Breast epithelium (tissue), 4 donors: ENCODE data around the gene DIP2A. TPM values are rescaled to one million over a fixed set of nuclear protein-coding genes. Genes with fewer than 3 reads are reported as not detected.
"Not testable (repeated sequence)": the region's sequence is repeated elsewhere in the genome, so short reads cannot be mapped to it uniquely, and the experiment has no call there.

ENCODE experiments used
- DNase-seq, 2 donors: peaks; one replicate each; pipeline ENCODE4 v3.0.0-alpha.2; 2019; ENCODE audit warnings: low spot score in 2 of 2
- H3K27ac ChIP-seq, 2 donors: fragments of 200-600 bp; sonication (generic) in 1 of 2; one replicate each; pipeline ENCODE4 v1.5.1; 2016 to 2019; ENCODE audit warnings: mild to moderate bottlenecking in 1 of 2
- H3K27me3 ChIP-seq, 2 donors: fragments of 200-600 bp; sonication (generic) in 1 of 2; one replicate each; pipeline versions ENCODE4 v1.5.1 to v1.6.0; 2017 to 2019; ENCODE audit warnings: control low read depth in 1 of 2, mild to moderate bottlenecking in 1 of 2
- H3K36me3 ChIP-seq: fragments of 200-600 bp; one replicate; pipeline ENCODE4 v1.5.1; 2019
- H3K4me1 ChIP-seq, 2 donors: fragments of 200-600 bp; sonication (generic); one replicate each; pipeline ENCODE4 v1.5.1; 2016 to 2019; ENCODE audit warnings: control low read depth in 1 of 2
- H3K4me3 ChIP-seq, 3 donors: fragments of 200-600 bp; sonication (generic); 1 replicate in 2 of 3; 2 replicates in 1 of 3; pipeline ENCODE4 v1.5.1; 2016 to 2019; ENCODE audit warnings: mild to moderate bottlenecking in 3 of 3, moderate library complexity in 2 of 3
- H3K9me3 ChIP-seq, 2 donors: fragments of 200-600 bp; sonication (generic) in 1 of 2; one replicate each; pipeline ENCODE4 v1.5.1; 2016 to 2019; ENCODE audit warnings: control low read depth in 1 of 2
- POLR2A ChIP-seq: fragments of 450-650 bp; IDR thresholded peaks from one replicate; pipeline ENCODE4 v1.6.1; 2016; ENCODE audit warnings: antibody characterized with exemption, mild to moderate bottlenecking, moderate library complexity
- POLR2AphosphoS5 ChIP-seq, 3 donors: sonication (generic); formaldehyde crosslinking; IDR thresholded peaks; one replicate each; pipeline ENCODE4 v1.6.1; 2017; ENCODE audit warnings: antibody characterized with exemption in 3 of 3
- intact Hi-C: fragments of 100-400 bp; cut with DNase I; formaldehyde crosslinking; loops from one replicate; pipeline ENCODE4 v1.15.1; 2023; ENCODE audit warnings: low total_unique reads
- total RNA-seq, 3 donors: library from RNA; depleted of rRNA; stranded (reverse); fragments of >200 nt; gene quantifications; one replicate each; pipeline ENCODE4 v1.1.0, GENCODE V29; 2016
- TF ChIP-seq, protein P1 (sequence below), 3 donors: fragments of 450-650 bp; IDR thresholded peaks; one replicate each; pipeline ENCODE4 v1.5.1; 2016 to 2017; ENCODE audit warnings: antibody characterized with exemption in 3 of 3, mild to moderate bottlenecking in 3 of 3, moderate library complexity in 3 of 3

The DIP2A gene
- total RNA-seq, 3 donors from 2014 or later = 32.6 to 43.9 (median 42.0) TPM

DNA sequence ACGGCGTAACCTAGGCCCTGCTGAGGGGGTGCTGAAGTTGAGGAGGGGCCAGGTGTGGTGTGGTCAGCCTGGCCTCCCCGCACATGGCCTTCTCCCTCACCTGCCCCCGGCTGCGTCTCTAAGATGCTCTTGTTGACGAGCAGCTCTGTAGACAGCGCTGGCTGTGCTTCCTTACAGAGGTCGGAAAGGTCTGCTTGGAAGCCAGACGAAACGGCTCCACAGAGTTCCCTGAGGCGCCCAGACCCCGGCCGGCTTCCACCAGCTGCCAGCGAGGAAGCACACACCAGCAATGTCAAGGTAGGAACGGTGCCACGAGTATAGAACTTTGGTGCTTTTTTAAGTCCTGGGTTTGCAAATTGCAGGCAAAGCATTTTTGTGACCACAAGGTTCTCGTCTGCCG is 18.8 kb upstream of the DIP2A start:
- TF ChIP-seq POLR2AphosphoS5 (IDR thresholded peaks at IDR 0.05) = no peak
- TF ChIP-seq, protein P1, sequence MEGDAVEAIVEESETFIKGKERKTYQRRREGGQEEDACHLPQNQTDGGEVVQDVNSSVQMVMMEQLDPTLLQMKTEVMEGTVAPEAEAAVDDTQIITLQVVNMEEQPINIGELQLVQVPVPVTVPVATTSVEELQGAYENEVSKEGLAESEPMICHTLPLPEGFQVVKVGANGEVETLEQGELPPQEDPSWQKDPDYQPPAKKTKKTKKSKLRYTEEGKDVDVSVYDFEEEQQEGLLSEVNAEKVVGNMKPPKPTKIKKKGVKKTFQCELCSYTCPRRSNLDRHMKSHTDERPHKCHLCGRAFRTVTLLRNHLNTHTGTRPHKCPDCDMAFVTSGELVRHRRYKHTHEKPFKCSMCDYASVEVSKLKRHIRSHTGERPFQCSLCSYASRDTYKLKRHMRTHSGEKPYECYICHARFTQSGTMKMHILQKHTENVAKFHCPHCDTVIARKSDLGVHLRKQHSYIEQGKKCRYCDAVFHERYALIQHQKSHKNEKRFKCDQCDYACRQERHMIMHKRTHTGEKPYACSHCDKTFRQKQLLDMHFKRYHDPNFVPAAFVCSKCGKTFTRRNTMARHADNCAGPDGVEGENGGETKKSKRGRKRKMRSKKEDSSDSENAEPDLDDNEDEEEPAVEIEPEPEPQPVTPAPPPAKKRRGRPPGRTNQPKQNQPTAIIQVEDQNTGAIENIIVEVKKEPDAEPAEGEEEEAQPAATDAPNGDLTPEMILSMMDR (IDR thresholded peaks at IDR 0.05) = no peak
- TF ChIP-seq POLR2A = no peak
- Histone ChIP-seq H3K27me3 (no peaks in the 10 kb centered on the region), H3K9me3 (no peaks in the 10 kb centered on the region), H3K4me1 (no peaks in the 10 kb centered on the region), H3K4me3 (no peak overlapping the region), H3K36me3 (peaks cover 4% of the 10 kb centered on the region), H3K27ac (no peak overlapping the region)
- intact Hi-C loops = no loop called here
- DNase-seq = no peak

DNA sequence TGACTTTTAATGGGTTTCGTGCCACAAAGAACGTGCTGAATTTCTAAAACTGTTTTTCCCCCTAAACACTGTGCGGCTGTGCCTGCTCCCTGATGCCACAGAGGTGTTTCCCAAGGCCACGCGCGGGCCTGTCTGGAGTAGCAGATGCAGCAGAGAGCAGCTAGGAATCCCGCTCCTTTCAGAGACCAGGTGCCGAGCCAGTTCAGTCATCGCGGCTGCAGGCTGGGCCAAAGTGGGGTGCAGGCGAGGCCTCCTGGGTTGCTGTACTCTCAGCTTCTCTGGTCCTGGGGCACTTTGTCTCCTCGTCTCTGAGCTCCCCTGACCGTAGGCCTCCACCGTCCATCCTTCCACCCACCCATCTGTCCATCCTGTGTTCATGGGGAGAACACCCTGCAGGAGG is 17.4 kb upstream of the DIP2A start:
- no peaks in the 10 kb centered on the region for H3K9me3 ChIP-seq
- H3K36me3 ChIP-seq = peaks cover 4% of the 10 kb centered on the region
- no peaks in the 10 kb centered on the region for H3K27me3 ChIP-seq
- H3K4me3 ChIP-seq = no peak overlapping the region
- no peak overlapping the region for H3K27ac ChIP-seq
- intact Hi-C loops = no loop called here
- no peak for TF ChIP-seq POLR2AphosphoS5 (IDR thresholded peaks at IDR 0.05)
- no peak for TF ChIP-seq POLR2A
- no peak for DNase-seq
- no peaks in the 10 kb centered on the region for H3K4me1 ChIP-seq

DNA sequence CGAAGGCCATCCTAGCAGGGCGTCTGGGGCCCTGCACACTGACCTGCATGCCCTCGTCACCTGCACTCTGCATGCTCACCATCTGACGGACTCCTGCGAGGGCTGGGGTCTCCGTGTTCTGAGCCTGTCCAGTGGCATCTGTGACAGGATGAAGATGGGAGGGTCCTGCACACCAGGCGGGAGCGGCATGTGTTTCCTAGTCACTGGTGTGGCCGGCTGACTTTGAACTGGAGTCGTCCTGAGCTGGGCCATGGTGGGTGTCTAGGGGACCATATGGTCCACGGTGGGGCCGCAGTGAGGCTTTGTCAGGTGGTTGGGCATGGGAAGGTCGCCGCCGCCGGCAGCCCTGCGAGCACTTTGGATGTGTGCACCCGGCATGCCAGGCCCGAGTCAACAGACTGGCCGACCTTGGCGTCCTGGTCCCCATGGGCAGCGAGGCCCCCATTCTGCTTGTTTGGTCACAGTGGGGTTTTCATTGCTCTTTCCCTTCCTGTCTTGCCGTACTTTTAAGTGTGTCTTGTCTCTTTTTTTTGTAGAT is 16.7 kb upstream of the DIP2A start:
- Histone ChIP-seq H3K36me3 (peaks cover 4% of the 10 kb centered on the region), H3K9me3 (no peaks in the 10 kb centered on the region), H3K4me1 (no peaks in the 10 kb centered on the region), H3K27ac (no peak overlapping the region), H3K4me3 (no peak overlapping the region), H3K27me3 (no peaks in the 10 kb centered on the region)
- intact Hi-C loops = no loop called here
- TF ChIP-seq, protein P1 (IDR thresholded peaks at IDR 0.05) = no peak
- TF ChIP-seq POLR2A (no peak), POLR2AphosphoS5 (IDR thresholded peaks at IDR 0.05) (no peak)
- no peak for DNase-seq

DNA sequence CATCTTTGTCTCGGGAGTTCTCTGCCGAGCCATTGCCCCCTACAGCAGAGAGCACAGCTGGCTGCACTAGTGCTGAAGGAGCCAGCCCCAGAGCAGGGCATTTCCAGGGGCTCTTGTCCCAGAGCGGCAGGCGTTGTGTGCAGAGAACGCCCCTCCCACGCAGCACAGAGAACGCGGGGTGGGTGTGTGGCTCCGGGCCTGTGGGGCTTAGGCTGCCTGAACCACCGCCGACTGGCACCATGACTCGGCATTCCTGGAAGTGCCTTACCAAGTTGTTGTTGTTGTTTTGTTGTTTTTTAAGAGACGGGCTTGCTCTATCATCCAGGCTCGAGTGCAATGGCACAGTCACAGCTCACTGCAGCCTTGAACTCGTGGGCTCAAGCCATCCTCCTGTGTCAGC is 15.8 kb upstream of the DIP2A start:
- intact Hi-C loops = no loop called here
- Histone ChIP-seq H3K9me3 (no peaks in the 10 kb centered on the region), H3K36me3 (peaks cover 4% of the 10 kb centered on the region), H3K4me1 (no peaks in the 10 kb centered on the region), H3K4me3 (no peak overlapping the region), H3K27ac (no peak overlapping the region), H3K27me3 (no peaks in the 10 kb centered on the region)
- TF ChIP-seq, protein P1 (IDR thresholded peaks at IDR 0.05) = no peak
- no peak for TF ChIP-seq POLR2AphosphoS5 (IDR thresholded peaks at IDR 0.05)
- no peak for TF ChIP-seq POLR2A
- no peak for DNase-seq

DNA sequence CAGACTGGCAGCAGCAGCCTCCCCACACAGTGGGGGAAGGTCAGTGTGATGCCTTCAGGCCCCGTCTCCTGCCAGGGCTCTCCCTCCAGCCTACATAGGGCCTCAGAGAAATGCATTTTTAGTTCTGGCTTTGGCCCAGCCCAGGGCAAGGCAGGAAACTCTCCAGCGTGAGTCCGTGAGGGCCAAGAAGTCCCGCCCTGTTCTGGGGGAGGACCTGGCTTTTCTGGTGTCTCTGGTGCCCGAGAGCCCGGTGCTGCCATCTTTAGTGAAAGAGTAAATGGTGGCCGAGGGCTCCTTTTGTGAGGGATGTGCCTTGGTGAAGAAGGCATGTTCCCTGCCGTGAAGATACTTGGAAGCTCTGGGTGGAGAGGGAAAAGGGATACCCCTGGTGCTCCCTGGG is 14.8 kb upstream of the DIP2A start:
- Histone ChIP-seq H3K27ac (no peak overlapping the region), H3K36me3 (peaks cover 4% of the 10 kb centered on the region), H3K4me3 (no peak overlapping the region), H3K4me1 (no peaks in the 10 kb centered on the region), H3K9me3 (peaks cover 0 to 3% of the 10 kb centered on the region in 2 donors), H3K27me3 (no peaks in the 10 kb centered on the region)
- intact Hi-C loops = no loop called here
- TF ChIP-seq, protein P1 (IDR thresholded peaks at IDR 0.05) = no peak
- TF ChIP-seq POLR2A (no peak), POLR2AphosphoS5 (IDR thresholded peaks at IDR 0.05) (no peak)
- DNase-seq = no peak

DNA sequence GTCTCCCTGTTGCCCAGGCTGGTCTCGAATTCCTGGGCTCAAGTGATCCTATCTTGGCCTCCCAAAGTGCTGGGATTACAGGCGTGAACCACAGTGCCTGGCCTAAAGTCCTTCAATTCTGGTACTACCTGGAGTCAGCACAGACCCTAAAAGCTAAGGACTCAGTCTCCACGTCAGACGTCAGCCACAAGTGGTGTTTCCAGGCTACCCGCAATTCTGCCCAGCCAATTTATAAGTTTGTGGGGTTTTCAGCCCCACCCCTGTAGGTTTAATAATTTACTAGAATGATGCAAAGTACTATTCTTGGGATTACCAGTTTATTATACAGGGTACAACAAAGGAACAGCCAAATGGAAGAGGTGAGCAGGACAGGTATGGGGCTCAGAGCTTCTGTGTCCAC is 10.6 kb upstream of the DIP2A start:
- intact Hi-C loops = no loop called here
- H3K9me3 ChIP-seq = peaks cover 0 to 3% of the 10 kb centered on the region in 2 donors
- DNase-seq = no peak
- H3K27me3 ChIP-seq = no peaks in the 10 kb centered on the region
- no peak overlapping the region for H3K4me3 ChIP-seq
- H3K4me1 ChIP-seq = no peaks in the 10 kb centered on the region
- no peak overlapping the region for H3K27ac ChIP-seq
- no peaks in the 10 kb centered on the region for H3K36me3 ChIP-seq
- TF ChIP-seq, protein P1 (IDR thresholded peaks at IDR 0.05) = no peak
- TF ChIP-seq POLR2AphosphoS5 (IDR thresholded peaks at IDR 0.05) (no peak), POLR2A (no peak)

DNA sequence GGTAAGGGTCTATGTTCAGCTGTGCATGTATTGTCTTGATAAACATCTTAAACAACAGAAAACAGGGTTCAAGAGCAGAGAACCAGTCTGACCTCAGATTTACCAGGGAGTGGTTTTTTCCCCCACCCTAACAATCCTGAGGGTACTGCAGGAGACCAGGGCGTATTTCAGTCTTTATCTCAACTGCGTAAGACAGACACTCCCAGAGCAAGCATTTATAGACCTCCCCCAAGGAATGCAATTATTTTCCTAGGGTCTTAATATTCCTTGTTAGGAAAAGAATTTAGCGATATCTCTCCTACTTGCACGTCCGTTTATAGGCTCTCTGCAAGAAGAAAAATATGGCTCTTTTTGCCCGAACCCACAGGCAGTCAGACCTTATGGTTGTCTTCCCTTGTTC is 9.8 kb upstream of the DIP2A start:
- H3K36me3 ChIP-seq, H3K4me1 ChIP-seq, H3K4me3 ChIP-seq, H3K9me3 ChIP-seq, intact Hi-C loops, DNase-seq, H3K27me3 ChIP-seq, H3K27ac ChIP-seq: not testable (repeated sequence)
